ENCODE results near the gene CDH15. TPM values are rescaled to one million over a fixed set of nuclear protein-coding genes. Genes with fewer than 3 reads are reported as not detected.

CDH15 gene
- total RNA-seq, 1 donor from 2014 or later = not detected

DNA sequence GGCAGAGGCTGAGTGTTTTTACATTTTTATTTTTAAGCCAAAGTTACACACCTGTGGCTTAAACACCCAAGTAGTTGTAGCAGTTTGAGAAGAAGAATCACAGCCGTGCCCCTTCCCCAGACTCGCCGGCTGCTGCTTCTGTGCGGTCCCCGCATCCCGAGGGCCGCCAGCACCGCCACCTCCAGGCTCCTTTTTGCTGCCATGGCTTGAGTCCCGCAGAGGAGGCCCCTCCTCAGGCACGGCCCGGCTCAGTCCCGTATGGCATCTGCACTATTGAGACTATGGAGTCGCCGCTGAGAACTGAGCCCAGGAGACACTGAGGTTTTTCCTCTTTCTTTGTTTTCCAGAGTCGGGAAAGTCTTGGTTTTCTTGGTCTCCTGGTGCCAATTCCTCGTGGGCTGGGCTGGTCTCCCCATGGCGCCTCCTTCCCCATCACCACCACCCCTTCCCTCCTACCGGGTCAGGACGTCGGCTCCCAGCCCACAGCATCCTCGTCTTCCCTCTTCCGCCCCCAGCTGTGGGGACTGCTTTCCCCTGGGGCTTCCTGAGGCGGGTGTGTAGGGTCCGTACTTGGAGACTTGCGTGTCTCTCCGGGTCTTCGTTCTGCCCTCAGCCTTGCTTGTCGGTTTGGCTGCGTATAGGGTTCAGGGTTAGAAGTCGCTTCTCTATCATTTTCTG is 32.6 kb upstream of the CDH15 start:
- no peaks in the 10 kb centered on the region for H3K4me1 Mint-ChIP-seq
- H3K27ac Mint-ChIP-seq (ENCODE audit: unreplicated experiment) = no peak overlapping the region

DNA sequence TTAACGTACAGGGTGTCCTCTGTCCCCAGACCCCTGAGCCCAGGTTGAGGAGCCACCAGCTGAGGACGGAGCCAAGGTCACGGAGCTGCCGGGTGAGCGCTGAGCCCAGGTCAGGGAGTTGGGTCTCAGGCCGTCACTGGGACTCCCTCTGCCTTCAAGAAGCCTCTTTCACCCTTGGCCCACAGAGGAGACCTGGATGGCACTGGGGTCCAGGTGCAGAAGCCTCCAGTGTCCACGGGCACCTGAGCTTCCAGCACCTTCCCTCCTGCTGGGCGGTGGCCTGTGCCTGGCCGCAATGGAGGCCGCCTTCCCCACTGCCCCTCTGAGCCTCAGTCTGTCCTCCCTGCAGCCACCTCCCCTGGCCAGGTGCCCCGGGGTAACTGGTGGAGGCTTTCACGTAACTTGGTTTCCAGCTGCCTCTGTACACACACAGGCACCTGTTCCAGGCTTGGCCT is 31.6 kb upstream of the CDH15 start:
- Mint-ChIP-seq H3K9me3 (no peaks in the 10 kb centered on the region), H3K27me3 (ENCODE audit: low read depth) (no peaks in the 10 kb centered on the region), H3K4me1 (no peaks in the 10 kb centered on the region), H3K4me3 (no peak overlapping the region), H3K27ac (ENCODE audit: unreplicated experiment) (peak overlapping the region; percentile 57), H3K36me3 (ENCODE audit: low read depth) (no peaks in the 10 kb centered on the region)
- TF ChIP-seq, protein P1, sequence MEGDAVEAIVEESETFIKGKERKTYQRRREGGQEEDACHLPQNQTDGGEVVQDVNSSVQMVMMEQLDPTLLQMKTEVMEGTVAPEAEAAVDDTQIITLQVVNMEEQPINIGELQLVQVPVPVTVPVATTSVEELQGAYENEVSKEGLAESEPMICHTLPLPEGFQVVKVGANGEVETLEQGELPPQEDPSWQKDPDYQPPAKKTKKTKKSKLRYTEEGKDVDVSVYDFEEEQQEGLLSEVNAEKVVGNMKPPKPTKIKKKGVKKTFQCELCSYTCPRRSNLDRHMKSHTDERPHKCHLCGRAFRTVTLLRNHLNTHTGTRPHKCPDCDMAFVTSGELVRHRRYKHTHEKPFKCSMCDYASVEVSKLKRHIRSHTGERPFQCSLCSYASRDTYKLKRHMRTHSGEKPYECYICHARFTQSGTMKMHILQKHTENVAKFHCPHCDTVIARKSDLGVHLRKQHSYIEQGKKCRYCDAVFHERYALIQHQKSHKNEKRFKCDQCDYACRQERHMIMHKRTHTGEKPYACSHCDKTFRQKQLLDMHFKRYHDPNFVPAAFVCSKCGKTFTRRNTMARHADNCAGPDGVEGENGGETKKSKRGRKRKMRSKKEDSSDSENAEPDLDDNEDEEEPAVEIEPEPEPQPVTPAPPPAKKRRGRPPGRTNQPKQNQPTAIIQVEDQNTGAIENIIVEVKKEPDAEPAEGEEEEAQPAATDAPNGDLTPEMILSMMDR (conservative IDR thresholded peaks at IDR 0.05) = no peak
- DNase-seq (ENCODE audit: low read depth, low spot score) = no peak

More for the DNA sequence above, 32.6 kb upstream of the CDH15 start:
- Mint-ChIP-seq H3K36me3 (ENCODE audit: low read depth) (no peaks in the 10 kb centered on the region), H3K9me3 (no peaks in the 10 kb centered on the region), H3K27me3 (ENCODE audit: low read depth) (no peaks in the 10 kb centered on the region), H3K4me3 (no peak overlapping the region)
- TF ChIP-seq, protein P1 (conservative IDR thresholded peaks at IDR 0.05) = no peak
- DNase-seq (ENCODE audit: low read depth, low spot score) = no peak

DNA sequence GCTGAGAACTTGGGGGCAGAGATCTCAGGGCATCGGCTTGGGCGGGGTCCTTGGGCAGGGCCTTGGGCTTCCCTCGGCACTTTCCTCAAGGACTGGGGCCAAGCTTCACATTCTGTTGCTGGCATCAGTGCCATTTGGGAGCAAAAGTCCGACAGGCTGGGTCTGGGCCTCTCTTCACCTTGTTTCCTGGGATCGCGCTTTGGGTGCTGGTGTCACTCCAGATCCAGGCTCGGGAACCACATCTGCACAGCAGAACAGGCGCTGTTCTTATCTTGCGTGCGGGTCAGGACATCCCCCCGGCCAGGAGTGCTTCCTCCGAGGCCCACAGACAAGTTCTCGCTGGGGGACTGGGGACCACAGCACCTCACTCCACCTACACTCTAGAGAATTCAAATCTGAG is 31.1 kb upstream of the CDH15 start:
- Mint-ChIP-seq H3K9me3 (no peaks in the 10 kb centered on the region), H3K36me3 (ENCODE audit: low read depth) (no peaks in the 10 kb centered on the region), H3K4me1 (no peaks in the 10 kb centered on the region), H3K27me3 (ENCODE audit: low read depth) (no peaks in the 10 kb centered on the region), H3K4me3 (no peak overlapping the region), H3K27ac (ENCODE audit: unreplicated experiment) (peak overlapping the region; percentile 43)
- TF ChIP-seq, protein P1 (conservative IDR thresholded peaks at IDR 0.05) = no peak
- no peak for DNase-seq (ENCODE audit: low read depth, low spot score)

DNA sequence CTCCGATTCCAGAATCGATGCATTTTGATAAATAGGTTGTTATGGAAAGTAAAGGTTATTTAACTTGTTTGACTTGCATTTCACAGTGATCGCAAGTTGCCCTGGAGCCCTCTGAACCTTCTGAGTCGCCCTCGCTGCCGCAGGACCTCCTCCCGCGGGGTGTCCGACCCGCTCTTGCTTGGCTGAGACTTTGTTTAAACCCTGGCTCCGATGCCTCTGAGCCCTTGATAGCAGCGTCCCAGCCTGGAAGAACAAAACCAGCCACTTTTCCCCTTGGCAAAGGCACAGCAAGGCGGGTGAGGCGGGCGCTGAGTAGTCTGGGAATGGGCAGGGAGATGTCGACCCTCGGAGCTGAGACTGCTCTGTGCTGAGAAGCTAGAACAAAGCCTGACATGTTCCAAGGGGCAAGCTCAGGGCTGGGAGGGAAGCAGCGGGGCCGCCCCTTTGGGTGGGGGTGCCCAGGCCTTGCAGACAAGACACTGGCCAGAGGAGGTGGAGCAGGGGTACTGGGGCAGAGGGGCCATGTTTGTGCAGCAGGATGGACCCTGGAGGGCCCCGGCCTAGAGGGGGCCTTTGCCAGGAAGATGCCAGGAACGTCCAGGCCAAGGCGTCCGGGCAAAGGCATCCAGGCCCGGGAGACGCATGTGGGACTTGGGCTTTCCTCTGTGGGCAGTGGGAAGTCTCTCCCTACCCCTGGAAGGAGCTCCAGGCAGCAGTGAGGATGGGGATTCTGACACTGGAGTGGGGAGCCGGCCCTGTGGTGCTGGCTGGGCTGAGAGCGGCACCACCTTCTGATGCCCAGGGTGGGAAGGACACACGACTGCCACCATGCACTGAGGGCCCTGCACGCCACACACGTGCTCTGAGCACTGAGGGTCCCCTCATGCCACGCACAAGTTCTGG is 30.3 kb upstream of the CDH15 start:
- H3K36me3 Mint-ChIP-seq (ENCODE audit: low read depth) = peaks cover 2% of the 10 kb centered on the region
- no peak for DNase-seq (ENCODE audit: low read depth, low spot score)
- H3K9me3 Mint-ChIP-seq = no peaks in the 10 kb centered on the region
- no peaks in the 10 kb centered on the region for H3K4me1 Mint-ChIP-seq
- no peak overlapping the region for H3K27ac Mint-ChIP-seq (ENCODE audit: unreplicated experiment)
- no peak overlapping the region for H3K4me3 Mint-ChIP-seq
- TF ChIP-seq, protein P1 (conservative IDR thresholded peaks at IDR 0.05) = no peak
- no peaks in the 10 kb centered on the region for H3K27me3 Mint-ChIP-seq (ENCODE audit: low read depth)

DNA sequence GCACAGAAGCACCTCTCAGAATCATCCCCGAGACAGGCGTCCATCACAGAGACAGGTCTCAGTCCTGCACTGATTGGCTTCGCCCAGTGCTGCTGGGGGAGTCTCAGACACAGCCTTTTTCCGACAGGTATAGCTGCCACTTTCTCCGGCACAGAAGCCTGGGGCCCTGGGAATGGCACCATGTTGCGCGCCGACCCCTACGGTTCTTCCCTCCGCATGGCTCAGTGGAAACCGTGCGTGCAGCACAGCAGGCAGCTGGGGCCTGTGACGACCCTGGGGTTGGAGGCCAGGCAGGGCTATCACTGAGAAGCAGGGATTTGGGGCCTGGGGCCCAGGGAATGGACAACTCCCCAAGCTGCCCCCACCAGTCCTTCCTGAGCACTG is 29.7 kb upstream of the CDH15 start:
- no peak for DNase-seq (ENCODE audit: low read depth, low spot score)

More for the DNA sequence above, 29.7 kb upstream of the CDH15 start:
- H3K27ac Mint-ChIP-seq (ENCODE audit: unreplicated experiment) = no peak overlapping the region
- TF ChIP-seq, protein P1 (conservative IDR thresholded peaks at IDR 0.05) = no peak
- H3K9me3 Mint-ChIP-seq = no peaks in the 10 kb centered on the region
- H3K36me3 Mint-ChIP-seq (ENCODE audit: low read depth) = peaks cover 4% of the 10 kb centered on the region
- H3K4me3 Mint-ChIP-seq = no peak overlapping the region
- H3K27me3 Mint-ChIP-seq (ENCODE audit: low read depth) = no peaks in the 10 kb centered on the region
- no peaks in the 10 kb centered on the region for H3K4me1 Mint-ChIP-seq
